K562 (cell line): Measurements from ENCODE around the gene PIK3R1. TPM values are rescaled to one million over a fixed set of nuclear protein-coding genes. Genes with fewer than 3 reads are reported as not detected.

Experiments
- ATAC-seq: fragments of 200-7000 bp; cut with Tn5 transposase; 3 replicates; pipeline ENCODE4 v1.9.1; 2020; ENCODE audit warnings: moderate library complexity
- BruUV-seq: library from RNA; stranded (reverse); fragments of 400-500 nt; replicated peaks from 2 replicates; lab custom pipeline; 2021; lab: Mats Ljungman, UMichigan
- CTCF ChIA-PET: fragments of 300-600 bp; formaldehyde crosslinking; extraction: SDS; loops from one replicate; lab custom pipeline; 2021; ENCODE audit warnings: low intra/inter-chr PET ratio; lab: Yijun Ruan, JAX
- POLR2A ChIA-PET: fragments of 300-600, 350-650 bp; sonication (Branson Sonifier 250); formaldehyde crosslinking; extraction: SDS; loops from one replicate; lab custom pipeline; 2021; ENCODE audit warnings: antibody characterized with exemption, inconsistent platforms; lab: Yijun Ruan, JAX
- DNase-seq, 4 experiments: peaks; one replicate each; pipeline versions ENCODE4 v3.0.0 to v3.0.0-alpha.2; 2011 to 2018; ENCODE audit warnings: low spot score in 3 of 4, mixed read lengths in 3 of 4; ENCODE audit errors: extremely low read depth in 1 of 4
- FAIRE-seq: peaks from 2 replicates; lab custom pipeline; 2011; peaks lifted over from hg19 to GRCh38; lab: Jason Lieb, UNC
- H2AFZ ChIP-seq: 2 replicates; pipeline ENCODE4 v1.6.0; 2011; ENCODE audit warnings: low read depth, low read length, control low read depth, inconsistent platforms
- H3K27ac ChIP-seq: fragments of 200-600 bp; 3 replicates; pipeline ENCODE4 v1.8.0; 2011; ENCODE audit warnings: low read depth, mild to moderate bottlenecking, control low read depth, inconsistent platforms, low read length, moderate library complexity, mixed read lengths; ENCODE audit errors: extremely low read depth
- H3K27me3 ChIP-seq, 2 experiments: fragments of 300-600 bp in 1 of 2; 2 replicates in 1 of 2; 3 replicates in 1 of 2; pipeline versions ENCODE4 v1.6.0 to v1.8.0; 2011; ENCODE audit warnings: inconsistent platforms in 2 of 2, low read length in 2 of 2, mild to moderate bottlenecking in 1 of 2, mixed read lengths in 1 of 2, moderate library complexity in 1 of 2; ENCODE audit not compliant: control insufficient read depth in 2 of 2, insufficient read depth in 2 of 2
- H3K36me3 ChIP-seq: fragments of 300-600 bp; 3 replicates; pipeline ENCODE4 v1.8.0; 2011; ENCODE audit warnings: mild to moderate bottlenecking, low read length, inconsistent platforms; ENCODE audit not compliant: control insufficient read depth, insufficient read depth
- H3K4me1 ChIP-seq, 2 experiments: fragments of 200-600 bp in 1 of 2; replicated peaks in 1 of 2; 2 replicates in 1 of 2; 3 replicates in 1 of 2; pipeline versions ENCODE4 v1.5.1 to v1.8.0; 2011; ENCODE audit warnings: inconsistent platforms in 2 of 2, low read length in 2 of 2, mild to moderate bottlenecking in 1 of 2, mixed read lengths in 1 of 2, moderate library complexity in 1 of 2; ENCODE audit not compliant: control insufficient read depth in 2 of 2, insufficient read depth in 2 of 2
- H3K4me2 ChIP-seq: 2 replicates; pipeline ENCODE4 v1.6.1; 2011; ENCODE audit warnings: low read length, control low read depth, inconsistent platforms, mixed read lengths; ENCODE audit not compliant: insufficient read depth
- H3K4me3 ChIP-seq: fragments of 200-600 bp; sonication (generic), shearing (Covaris generic); 2 replicates; pipeline ENCODE4 v1.5.1; 2016; ENCODE audit warnings: control low read depth, inconsistent platforms
- H3K79me2 ChIP-seq: fragments of 200-600 bp; 3 replicates; pipeline ENCODE4 v1.8.0; 2011; ENCODE audit warnings: low read length, inconsistent platforms; ENCODE audit not compliant: control insufficient read depth, insufficient read depth
- H3K9ac ChIP-seq, 2 experiments: 2 replicates each; pipeline versions ENCODE4 v1.6.0 to v1.6.1; 2011; ENCODE audit warnings: low read depth in 2 of 2, low read length in 2 of 2, control low read depth in 1 of 2, inconsistent platforms in 1 of 2, mild to moderate bottlenecking in 1 of 2, mixed read lengths in 1 of 2; ENCODE audit not compliant: insufficient read depth in 1 of 2
- H3K9me1 ChIP-seq: one replicate; pipeline ENCODE4 v1.6.0; 2011; ENCODE audit warnings: inconsistent platforms, mild to moderate bottlenecking, low read length, moderate library complexity; ENCODE audit not compliant: control insufficient read depth, insufficient read depth
- H3K9me3 ChIP-seq: replicated peaks from 2 replicates; pipeline ENCODE4 v1.5.1; 2011; ENCODE audit warnings: low read depth, low read length, inconsistent platforms; ENCODE audit not compliant: control insufficient read depth, insufficient read depth
- H4K20me1 ChIP-seq: replicated peaks from 2 replicates; pipeline ENCODE4 v1.6.1; 2011; ENCODE audit warnings: low read length, inconsistent platforms, mixed read lengths; ENCODE audit not compliant: control insufficient read depth, insufficient read depth
- FOXJ2 ChIP-seq: fragments of 200-800 bp; sonication (Bioruptor generic); IDR thresholded peaks from 2 replicates; pipeline ENCODE4 v1.6.1; 2016; ENCODE audit warnings: missing genetic modification characterization, missing compliant biosample characterization
- MIER1 ChIP-seq: fragments of 450-650 bp; IDR thresholded peaks from 2 replicates; pipeline ENCODE4 v1.6.1; 2016; ENCODE audit warnings: antibody characterized with exemption, mild to moderate bottlenecking, low read depth
- PML ChIP-seq: IDR thresholded peaks from 2 replicates; pipeline ENCODE4 v1.6.1; 2012; ENCODE audit warnings: low read length, inconsistent platforms
- RBM22 ChIP-seq: fragments of 200-400 bp; formaldehyde crosslinking; IDR thresholded peaks from 2 replicates; pipeline ENCODE4 v1.6.1; 2018; ENCODE audit warnings: low read length, low read depth; ENCODE audit not compliant: poor library complexity, severe bottlenecking
- SIRT6 ChIP-seq: IDR thresholded peaks from one replicate; pipeline ENCODE4 v1.6.1; 2012; ENCODE audit warnings: low read depth, mild to moderate bottlenecking, control low read depth, inconsistent platforms, low read length, moderate library complexity
- SP1 ChIP-seq: sonication (generic); formaldehyde crosslinking; IDR thresholded peaks from 2 replicates; pipeline ENCODE4 v1.8.1; 2022; ENCODE audit warnings: mild to moderate bottlenecking, missing genetic modification reagents
- TCF3 ChIP-seq: sonication (generic); formaldehyde crosslinking; IDR thresholded peaks from 2 replicates; pipeline ENCODE4 v1.4.0; 2020; ENCODE audit warnings: mild to moderate bottlenecking, missing genetic modification reagents
- TSC22D4 ChIP-seq: fragments of 450-650 bp; IDR thresholded peaks from 2 replicates; pipeline ENCODE4 v1.6.1; 2016; ENCODE audit warnings: missing genetic modification characterization, missing biosample characterization, control low read depth
- ZNF12 ChIP-seq: sonication (generic); formaldehyde crosslinking; IDR thresholded peaks from 2 replicates; pipeline ENCODE4 v1.4.0; 2020; ENCODE audit warnings: mild to moderate bottlenecking, missing genetic modification reagents
- ZNF174 ChIP-seq: fragments of 250-450 bp; sonication (Bioruptor Pico); IDR thresholded peaks from 2 replicates; pipeline ENCODE4 v1.4.0; 2020; ENCODE audit warnings: mild to moderate bottlenecking
- ZNF212 ChIP-seq: fragments of 450-650 bp; formaldehyde crosslinking; IDR thresholded peaks from 2 replicates; pipeline ENCODE4 v1.4.0; 2020; ENCODE audit warnings: mild to moderate bottlenecking
- ZNF384 ChIP-seq: IDR thresholded peaks from 2 replicates; pipeline ENCODE4 v1.6.1; 2012; ENCODE audit warnings: low read depth, low read length, improper control_type of control experiment
- WGBS: fragments of 100-300 bp; shearing (Covaris generic); methylation state at CpG from one replicate; pipeline ENCODE4 v1.1.6; 2016; ENCODE audit warnings: low coverage, mixed read lengths; ENCODE audit not compliant: insufficient coverage; ENCODE audit errors: missing lambda C conversion rate; 5-methylcytosine and 5-hydroxymethylcytosine counted together
- in situ Hi-C: fragments of 300-500 bp; cut with MboI; formaldehyde crosslinking; loops from 4 replicates; pipeline ENCODE4 v1.15.0; 2018; ENCODE audit warnings: inconsistent platforms, mixed read lengths
- intact Hi-C: fragments of 100-400 bp; cut with micrococcal nuclease; formaldehyde crosslinking; loops from 2 replicates; pipeline ENCODE4 v1.14.2; 2022
- polyA plus RNA-seq, 8 experiments: library from polyadenylated mRNA; depleted of rRNA in 4 of 8; stranded (reverse) in 5 of 8; unstranded in 3 of 8; fragments of >200 nt; fragmentation: Nextera tagmentation in 2 of 8; fragmentation: Illumina TruSeq in 1 of 8; extraction: Ambion mirVana in 2 of 8; extraction: Trizol in 1 of 8; gene quantifications; 2 replicates each; pipeline versions ENCODE4 v1.2.1 to v1.2.3, GENCODE V29; 2011 to 2014; ENCODE audit warnings: inconsistent platforms in 1 of 8, missing spikeins in 1 of 8
- total RNA-seq, 7 experiments: library from RNA; depleted of rRNA in 6 of 7; stranded (reverse); fragments of >200 nt in 6 of 7; fragmentation: Illumina TruSeq in 2 of 7; extraction: Trizol in 2 of 7; gene quantifications; 2 replicates each; pipeline versions ENCODE4 v1.2.1 to v1.2.3, GENCODE V29; 2011 to 2021; ENCODE audit warnings: low replicate concordance in 1 of 7
- TF ChIP-seq, protein P1 (sequence below): fragments of 250-450 bp; sonication (Bioruptor Pico); IDR thresholded peaks from 2 replicates; pipeline ENCODE4 v1.4.0; 2020; ENCODE audit warnings: mild to moderate bottlenecking, moderate library complexity
- TF ChIP-seq, protein P2 (sequence below): fragments of 450-650 bp; IDR thresholded peaks from 2 replicates; pipeline ENCODE4 v1.6.1; 2016; ENCODE audit warnings: low read depth, mild to moderate bottlenecking, moderate library complexity
- TF ChIP-seq, protein P3 (sequence below): fragments of 450-650 bp; IDR thresholded peaks from 2 replicates; pipeline ENCODE4 v1.6.1; 2016; ENCODE audit warnings: mild to moderate bottlenecking

Gene PIK3R1
- total and polyA plus RNA-seq, 9 of the 15 experiments (the other 6 are each of a cell fraction or from before 2014, with no cell fraction given) = 1.1 to 9.7 (median 4.8) TPM

DNA sequence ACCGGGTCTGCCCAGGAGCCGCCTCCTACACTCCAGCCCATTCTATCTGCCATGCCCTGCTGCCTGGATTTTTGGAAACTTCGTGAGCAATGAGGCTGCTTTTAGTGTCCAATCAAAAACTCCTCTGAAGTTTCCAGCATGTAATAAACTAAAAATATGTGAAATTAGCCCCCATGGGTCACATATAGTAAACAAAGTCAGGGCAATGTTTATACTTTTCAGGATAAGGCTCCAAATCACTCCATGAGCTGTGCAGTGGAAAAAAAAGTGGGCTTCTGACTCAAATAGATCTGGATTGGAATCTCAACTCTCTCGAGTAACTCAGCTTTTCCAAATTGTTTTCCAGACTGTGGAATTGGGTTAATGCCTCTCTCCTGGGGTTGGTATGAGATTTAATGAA, 68.2 kb downstream of the PIK3R1 start:
- peaks cover 11 to 12% of the 10 kb centered on the region in 2 experiments; a peak in 4 of 5 replicates for H3K4me1 ChIP-seq
- CTCF ChIA-PET = no interaction called here

More for the DNA sequence above, 68.2 kb downstream of the PIK3R1 start:
- H3K4me3 ChIP-seq = no peak overlapping the region
- H2AFZ ChIP-seq = no peak overlapping the region
- no TSS peak for BruUV-seq
- WGBS = 47% methylated on average over 4 of the region's 4 CpGs
- intact Hi-C loops = no loop called here
- H3K36me3 ChIP-seq = peaks cover 5% of the 10 kb centered on the region; the same call in 1 of the 3 replicates
- H3K27me3 ChIP-seq = no peaks in the 10 kb centered on the region
- no peak overlapping the region for H3K9ac ChIP-seq
- H3K9me3 ChIP-seq = no peaks in the 10 kb centered on the region
- no peak for TF ChIP-seq MIER1
- TF ChIP-seq ZNF12 (CRISPR knock-in tag) = no peak
- no peak for TF ChIP-seq SIRT6
- TF ChIP-seq, protein P1, sequence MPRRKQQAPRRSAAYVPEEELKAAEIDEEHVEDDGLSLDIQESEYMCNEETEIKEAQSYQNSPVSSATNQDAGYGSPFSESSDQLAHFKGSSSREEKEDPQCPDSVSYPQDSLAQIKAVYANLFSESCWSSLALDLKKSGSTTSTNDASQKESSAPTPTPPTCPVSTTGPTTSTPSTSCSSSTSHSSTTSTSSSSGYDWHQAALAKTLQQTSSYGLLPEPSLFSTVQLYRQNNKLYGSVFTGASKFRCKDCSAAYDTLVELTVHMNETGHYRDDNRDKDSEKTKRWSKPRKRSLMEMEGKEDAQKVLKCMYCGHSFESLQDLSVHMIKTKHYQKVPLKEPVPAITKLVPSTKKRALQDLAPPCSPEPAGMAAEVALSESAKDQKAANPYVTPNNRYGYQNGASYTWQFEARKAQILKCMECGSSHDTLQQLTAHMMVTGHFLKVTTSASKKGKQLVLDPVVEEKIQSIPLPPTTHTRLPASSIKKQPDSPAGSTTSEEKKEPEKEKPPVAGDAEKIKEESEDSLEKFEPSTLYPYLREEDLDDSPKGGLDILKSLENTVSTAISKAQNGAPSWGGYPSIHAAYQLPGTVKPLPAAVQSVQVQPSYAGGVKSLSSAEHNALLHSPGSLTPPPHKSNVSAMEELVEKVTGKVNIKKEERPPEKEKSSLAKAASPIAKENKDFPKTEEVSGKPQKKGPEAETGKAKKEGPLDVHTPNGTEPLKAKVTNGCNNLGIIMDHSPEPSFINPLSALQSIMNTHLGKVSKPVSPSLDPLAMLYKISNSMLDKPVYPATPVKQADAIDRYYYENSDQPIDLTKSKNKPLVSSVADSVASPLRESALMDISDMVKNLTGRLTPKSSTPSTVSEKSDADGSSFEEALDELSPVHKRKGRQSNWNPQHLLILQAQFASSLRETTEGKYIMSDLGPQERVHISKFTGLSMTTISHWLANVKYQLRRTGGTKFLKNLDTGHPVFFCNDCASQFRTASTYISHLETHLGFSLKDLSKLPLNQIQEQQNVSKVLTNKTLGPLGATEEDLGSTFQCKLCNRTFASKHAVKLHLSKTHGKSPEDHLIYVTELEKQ (CRISPR knock-in tag) = no peak
- no peak for TF ChIP-seq SP1 (CRISPR knock-in tag)
- TF ChIP-seq ZNF174 (CRISPR knock-in tag) = no peak
- no peak for TF ChIP-seq ZNF384
- TF ChIP-seq FOXJ2 (tag) = no peak
- no peak for TF ChIP-seq TCF3 (CRISPR knock-in tag)
- TF ChIP-seq ZNF212 (CRISPR knock-in tag) = no peak
- no peak for TF ChIP-seq RBM22
- TF ChIP-seq, protein P2, sequence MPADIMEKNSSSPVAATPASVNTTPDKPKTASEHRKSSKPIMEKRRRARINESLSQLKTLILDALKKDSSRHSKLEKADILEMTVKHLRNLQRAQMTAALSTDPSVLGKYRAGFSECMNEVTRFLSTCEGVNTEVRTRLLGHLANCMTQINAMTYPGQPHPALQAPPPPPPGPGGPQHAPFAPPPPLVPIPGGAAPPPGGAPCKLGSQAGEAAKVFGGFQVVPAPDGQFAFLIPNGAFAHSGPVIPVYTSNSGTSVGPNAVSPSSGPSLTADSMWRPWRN = no peak
- TF ChIP-seq, protein P3, sequence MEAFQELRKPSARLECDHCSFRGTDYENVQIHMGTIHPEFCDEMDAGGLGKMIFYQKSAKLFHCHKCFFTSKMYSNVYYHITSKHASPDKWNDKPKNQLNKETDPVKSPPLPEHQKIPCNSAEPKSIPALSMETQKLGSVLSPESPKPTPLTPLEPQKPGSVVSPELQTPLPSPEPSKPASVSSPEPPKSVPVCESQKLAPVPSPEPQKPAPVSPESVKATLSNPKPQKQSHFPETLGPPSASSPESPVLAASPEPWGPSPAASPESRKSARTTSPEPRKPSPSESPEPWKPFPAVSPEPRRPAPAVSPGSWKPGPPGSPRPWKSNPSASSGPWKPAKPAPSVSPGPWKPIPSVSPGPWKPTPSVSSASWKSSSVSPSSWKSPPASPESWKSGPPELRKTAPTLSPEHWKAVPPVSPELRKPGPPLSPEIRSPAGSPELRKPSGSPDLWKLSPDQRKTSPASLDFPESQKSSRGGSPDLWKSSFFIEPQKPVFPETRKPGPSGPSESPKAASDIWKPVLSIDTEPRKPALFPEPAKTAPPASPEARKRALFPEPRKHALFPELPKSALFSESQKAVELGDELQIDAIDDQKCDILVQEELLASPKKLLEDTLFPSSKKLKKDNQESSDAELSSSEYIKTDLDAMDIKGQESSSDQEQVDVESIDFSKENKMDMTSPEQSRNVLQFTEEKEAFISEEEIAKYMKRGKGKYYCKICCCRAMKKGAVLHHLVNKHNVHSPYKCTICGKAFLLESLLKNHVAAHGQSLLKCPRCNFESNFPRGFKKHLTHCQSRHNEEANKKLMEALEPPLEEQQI = no peak
- TF ChIP-seq TSC22D4 (tag) = no peak
- TF ChIP-seq PML = no peak
- DNase-seq (no peak), ATAC-seq (no peak), FAIRE-seq (no peak)
- no peak overlapping the region for H3K27ac ChIP-seq
- POLR2A ChIA-PET = no interaction called here
- no peak overlapping the region for H3K4me2 ChIP-seq
- H3K9me1 ChIP-seq = no peaks in the 10 kb centered on the region
- in situ Hi-C loops = loop anchor here (25.0 kb wide), 1 partner anchor 679 kb away; no protein-coding TSS in a partner anchor
- H4K20me1 ChIP-seq = no peaks in the 10 kb centered on the region
- no peaks in the 10 kb centered on the region for H3K79me2 ChIP-seq
